ENCODE results near the gene DAZ4. TPM values are rescaled to one million over a fixed set of nuclear protein-coding genes. Genes with fewer than 3 reads are reported as not detected.
"Not testable (repeated sequence)": the region's sequence is repeated elsewhere in the genome, so short reads cannot be mapped to it uniquely, and the experiment has no call there.

The DAZ4 gene
- total RNA-seq (2021; fragmentation: NEBNext Ultra II Directional; extraction: Animal tissue kit (Norgen Biotek cat#: 25700)), result not detected in 2 replicates
- not detected in 2 replicates for polyA plus RNA-seq (2011; rRNA removed)
- not detected for polyA plus RNA-seq (2011; cell fraction: cytosol; rRNA removed)
- polyA plus RNA-seq (2011; cell fraction: nucleus; rRNA removed), result not detected
- not detected in 4 replicates for polyA plus RNA-seq (2012, experiment 1 of 2)
- polyA plus RNA-seq (2012, experiment 2 of 2), result not detected
- not detected for polyA plus RNA-seq (2013, experiment 1 of 2)
- polyA plus RNA-seq (2013, experiment 2 of 2), result not detected
- not detected in 2 replicates for polyA minus RNA-seq (2011; rRNA and poly(A)+ RNA removed)
- polyA minus RNA-seq (2011; cell fraction: cytosol; rRNA and poly(A)+ RNA removed), result not detected
- polyA minus RNA-seq (2011; cell fraction: nucleus; rRNA and poly(A)+ RNA removed), result not detected
- long read RNA-seq, experiment 1, result 0 reads
- long read RNA-seq, experiment 2, result 0 reads

DNA sequence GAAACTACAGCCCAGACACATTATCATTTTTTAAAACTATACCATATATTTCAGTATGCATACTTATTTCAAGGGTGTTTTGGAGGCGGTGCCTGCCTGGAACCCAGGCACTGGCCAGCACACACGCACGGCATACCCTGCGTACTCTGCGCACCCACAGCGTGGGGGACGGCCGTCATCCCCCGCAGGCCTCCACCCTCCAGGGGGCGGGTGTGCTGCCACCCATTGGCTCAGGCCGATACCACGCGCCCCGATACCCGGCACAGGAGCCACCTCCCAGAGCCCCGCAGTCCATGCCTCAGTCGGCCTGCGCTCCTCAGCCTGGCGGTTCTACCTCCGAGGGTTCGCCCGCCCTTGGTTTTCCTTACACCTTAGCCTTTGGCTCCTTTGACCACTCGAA lies at the start of gene DAZ4:
Gene DAZ4, plus strand, starts transcription at position 301 of the 400 bp plus-strand sequence. CDS start 208 bp downstream, outside the sequence.
- no CpG with 5 or more reads among the region's 23 CpGs for WGBS, 2 experiments (ENCODE audit: extremely low coverage in 1 of 2, insufficient coverage in 1 of 2, insufficient read length in 1 of 2, insufficient replicate concordance in 2 of 2, low coverage in 1 of 2, low lambda C conversion rate in 2 of 2, missing lambda C conversion rate in 1 of 2)

DNA sequence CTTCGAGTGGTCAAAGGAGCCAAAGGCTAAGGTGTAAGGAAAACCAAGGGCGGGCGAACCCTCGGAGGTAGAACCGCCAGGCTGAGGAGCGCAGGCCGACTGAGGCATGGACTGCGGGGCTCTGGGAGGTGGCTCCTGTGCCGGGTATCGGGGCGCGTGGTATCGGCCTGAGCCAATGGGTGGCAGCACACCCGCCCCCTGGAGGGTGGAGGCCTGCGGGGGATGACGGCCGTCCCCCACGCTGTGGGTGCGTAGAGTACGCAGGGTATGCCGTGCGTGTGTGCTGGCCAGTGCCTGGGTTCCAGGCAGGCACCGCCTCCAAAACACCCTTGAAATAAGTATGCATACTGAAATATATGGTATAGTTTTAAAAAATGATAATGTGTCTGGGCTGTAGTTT lies 20.4 kb upstream of the DAZ4 start, which contains the start of gene DAZ3:
Gene DAZ3, minus strand, starts transcription at position 101 of the 400 bp plus-strand sequence. CDS start 208 bp downstream, outside the sequence.
- POLR2A ChIA-PET (ENCODE audit: partially characterized antibody); H3K14ac ChIP-seq (ENCODE audit: insufficient read length): not testable (repeated sequence)

More for the DNA sequence above, at the start of gene DAZ4:
- H3K23ac ChIP-seq (ENCODE audit: insufficient read length); H3K79me1 ChIP-seq (ENCODE audit: low read depth, low read length); H3K79me2 ChIP-seq (ENCODE audit: control insufficient read depth in 1 of 2, insufficient read depth in 2 of 2, low read length in 2 of 2); H3K4me1 ChIP-seq (replicated peaks in 1 of 4; ENCODE audit: control insufficient read depth in 3 of 4, insufficient read depth in 4 of 4, low read length in 3 of 4); H3K4ac ChIP-seq (replicated peaks; ENCODE audit: insufficient read length, low read depth, low read length); H2AK5ac ChIP-seq (ENCODE audit: low read depth, low read length); H3K27me3 ChIP-seq (replicated peaks in 1 of 4; ENCODE audit: control insufficient read depth in 3 of 4, extremely low read depth in 1 of 4, insufficient read depth in 3 of 4, low read length in 3 of 4); H2BK12ac ChIP-seq (ENCODE audit: low read depth, low read length); POLR2A ChIA-PET (ENCODE audit: partially characterized antibody); FAIRE-seq; H3K14ac ChIP-seq (ENCODE audit: insufficient read length); H4K5ac ChIP-seq (ENCODE audit: insufficient read length, low read depth, low read length); H3K18ac ChIP-seq (ENCODE audit: extremely low read depth, low read length); H3K27ac ChIP-seq (ENCODE audit: low read depth, low read length); H2BK5ac ChIP-seq (ENCODE audit: low read depth, low read length); H3K9ac ChIP-seq (replicated peaks in 1 of 4; ENCODE audit: extremely low read depth in 1 of 4, low read depth in 3 of 4, low read length in 3 of 4); H3K4me3 ChIP-seq (ENCODE audit: extremely low read depth in 1 of 4, insufficient read depth in 2 of 4, low read depth in 3 of 4, low read length in 4 of 4); H3K4me2 ChIP-seq (ENCODE audit: insufficient read depth in 1 of 2, low read depth in 2 of 2, low read length in 2 of 2); H4K8ac ChIP-seq (ENCODE audit: extremely low read depth, insufficient read depth, low read length); H2BK120ac ChIP-seq (replicated peaks; ENCODE audit: low read depth, low read length); H3K56ac ChIP-seq (replicated peaks; ENCODE audit: insufficient read length, low read depth, low read length); DNase-seq (ENCODE audit: low read depth in 1 of 2, low spot score in 2 of 2); CTCF ChIA-PET (ENCODE audit: partially characterized antibody); H2BK15ac ChIP-seq (ENCODE audit: low read length); H4K91ac ChIP-seq (replicated peaks; ENCODE audit: insufficient read length, low read length); H2BK20ac ChIP-seq (ENCODE audit: low read length); H4K20me1 ChIP-seq (replicated peaks in 1 of 2; ENCODE audit: control insufficient read depth in 1 of 2, insufficient read depth in 2 of 2, low read length in 2 of 2); H3K23me2 ChIP-seq (ENCODE audit: low read depth, low read length); H3K9me3 ChIP-seq (ENCODE audit: insufficient read depth in 2 of 2, low read depth in 1 of 2, low read length in 1 of 2); H2AFZ ChIP-seq (ENCODE audit: low read length); H3K36me3 ChIP-seq (ENCODE audit: control insufficient read depth in 2 of 4, insufficient read depth in 4 of 4, low read length in 3 of 4): not testable (repeated sequence)

More for the DNA sequence above, 20.4 kb upstream of the DAZ4 start, which contains the start of gene DAZ3:
- H2AK5ac ChIP-seq (ENCODE audit: low read depth, low read length); H2BK20ac ChIP-seq (ENCODE audit: low read length); H2AFZ ChIP-seq (ENCODE audit: low read length); H4K8ac ChIP-seq (ENCODE audit: extremely low read depth, insufficient read depth, low read length); H3K56ac ChIP-seq (replicated peaks; ENCODE audit: insufficient read length, low read depth, low read length); H2BK5ac ChIP-seq (ENCODE audit: low read depth, low read length); FAIRE-seq; H4K20me1 ChIP-seq (replicated peaks in 1 of 2; ENCODE audit: control insufficient read depth in 1 of 2, insufficient read depth in 2 of 2, low read length in 2 of 2); H3K36me3 ChIP-seq (ENCODE audit: control insufficient read depth in 2 of 4, insufficient read depth in 4 of 4, low read length in 3 of 4); H3K4me1 ChIP-seq (replicated peaks in 1 of 4; ENCODE audit: control insufficient read depth in 3 of 4, insufficient read depth in 4 of 4, low read length in 3 of 4); H4K91ac ChIP-seq (replicated peaks; ENCODE audit: insufficient read length, low read length); H2BK12ac ChIP-seq (ENCODE audit: low read depth, low read length); H3K79me2 ChIP-seq (ENCODE audit: control insufficient read depth in 1 of 2, insufficient read depth in 2 of 2, low read length in 2 of 2); H3K9ac ChIP-seq (replicated peaks in 1 of 4; ENCODE audit: extremely low read depth in 1 of 4, low read depth in 3 of 4, low read length in 3 of 4); H2BK120ac ChIP-seq (replicated peaks; ENCODE audit: low read depth, low read length); CTCF ChIA-PET (ENCODE audit: partially characterized antibody); H2BK15ac ChIP-seq (ENCODE audit: low read length); H3K27ac ChIP-seq (ENCODE audit: low read depth, low read length); H3K9me3 ChIP-seq (ENCODE audit: insufficient read depth in 2 of 2, low read depth in 1 of 2, low read length in 1 of 2); H3K23me2 ChIP-seq (ENCODE audit: low read depth, low read length); H3K4me2 ChIP-seq (ENCODE audit: insufficient read depth in 1 of 2, low read depth in 2 of 2, low read length in 2 of 2); H3K4me3 ChIP-seq (ENCODE audit: extremely low read depth in 1 of 4, insufficient read depth in 2 of 4, low read depth in 3 of 4, low read length in 4 of 4); H3K18ac ChIP-seq (ENCODE audit: extremely low read depth, low read length); H4K5ac ChIP-seq (ENCODE audit: insufficient read length, low read depth, low read length); H3K79me1 ChIP-seq (ENCODE audit: low read depth, low read length); H3K27me3 ChIP-seq (replicated peaks in 1 of 4; ENCODE audit: control insufficient read depth in 3 of 4, extremely low read depth in 1 of 4, insufficient read depth in 3 of 4, low read length in 3 of 4); H3K4ac ChIP-seq (replicated peaks; ENCODE audit: insufficient read length, low read depth, low read length); DNase-seq (ENCODE audit: low read depth in 1 of 2, low spot score in 2 of 2); H3K23ac ChIP-seq (ENCODE audit: insufficient read length): not testable (repeated sequence)
- WGBS, 2 experiments (ENCODE audit: extremely low coverage in 1 of 2, insufficient coverage in 1 of 2, insufficient read length in 1 of 2, insufficient replicate concordance in 2 of 2, low coverage in 1 of 2, low lambda C conversion rate in 2 of 2, missing lambda C conversion rate in 1 of 2), result no CpG with 5 or more reads among the region's 23 CpGs

Measured in H1 (cell line).